Prostate gland (tissue), 2 donors: ENCODE data around the gene CDC42. TPM values are rescaled to one million over a fixed set of nuclear protein-coding genes. Genes with fewer than 3 reads are reported as not detected.

Source experiments
- DNase-seq: peaks from one replicate; pipeline ENCODE4 v3.0.0-alpha.2; 2019; ENCODE audit warnings: low spot score
- H3K27ac ChIP-seq, 2 donors: fragments of 200-600 bp; sonication (generic); 2 replicates each; pipeline ENCODE4 v1.5.1; 2017 to 2019
- H3K27me3 ChIP-seq: fragments of 200-600 bp; sonication (generic); replicated peaks from 2 replicates; pipeline ENCODE4 v1.5.1; 2019; ENCODE audit not compliant: insufficient read depth
- H3K36me3 ChIP-seq, 2 donors: fragments of 200-600 bp; sonication (generic); 1 replicate in 1 of 2; 2 replicates in 1 of 2; pipeline versions ENCODE4 v1.5.1 to v1.8.1; 2017 to 2019
- H3K4me1 ChIP-seq: fragments of 200-600 bp; sonication (generic); replicated peaks from 2 replicates; pipeline ENCODE4 v1.5.1; 2019
- H3K4me3 ChIP-seq, 2 donors: fragments of 200-600 bp; sonication (generic); 2 replicates each; pipeline ENCODE4 v1.5.1; 2017 to 2019
- H3K9me3 ChIP-seq: fragments of 200-600 bp; sonication (generic); 2 replicates; pipeline ENCODE4 v1.5.1; 2017
- POLR2A ChIP-seq: fragments of 450-650 bp; IDR thresholded peaks from one replicate; pipeline ENCODE4 v1.6.1; 2016; ENCODE audit warnings: antibody characterized with exemption, mild to moderate bottlenecking
- POLR2AphosphoS5 ChIP-seq: sonication (generic); formaldehyde crosslinking; IDR thresholded peaks from one replicate; pipeline ENCODE4 v1.6.1; 2017; ENCODE audit warnings: antibody characterized with exemption
- WGBS: methylation state at CpG from one replicate; pipeline ENCODE4 v1.1.5; 2018; 5-methylcytosine and 5-hydroxymethylcytosine counted together
- intact Hi-C: fragments of 100-400 bp; cut with DNase I; formaldehyde crosslinking; loops from one replicate; pipeline ENCODE4 v1.14.2; 2022
- total RNA-seq, 2 donors: library from RNA; depleted of rRNA; stranded (reverse); fragments of >200 nt; gene quantifications; one replicate each; pipeline ENCODE4 v1.1.0, GENCODE V29; 2016
- TF ChIP-seq, protein P1 (sequence below), 4 experiments: fragments of 200-600 bp in 2 of 4; fragments of 450-650 bp in 2 of 4; sonication (generic) in 2 of 4; IDR thresholded peaks; 1 replicate in 3 of 4; 2 replicates in 1 of 4; pipeline ENCODE4 v1.5.1; 2016 to 2019; ENCODE audit warnings: antibody characterized with exemption in 4 of 4, mild to moderate bottlenecking in 2 of 4, moderate library complexity in 2 of 4

CDC42 gene
- total RNA-seq, 2 donors from 2014 or later: 164 to 182 TPM

DNA sequence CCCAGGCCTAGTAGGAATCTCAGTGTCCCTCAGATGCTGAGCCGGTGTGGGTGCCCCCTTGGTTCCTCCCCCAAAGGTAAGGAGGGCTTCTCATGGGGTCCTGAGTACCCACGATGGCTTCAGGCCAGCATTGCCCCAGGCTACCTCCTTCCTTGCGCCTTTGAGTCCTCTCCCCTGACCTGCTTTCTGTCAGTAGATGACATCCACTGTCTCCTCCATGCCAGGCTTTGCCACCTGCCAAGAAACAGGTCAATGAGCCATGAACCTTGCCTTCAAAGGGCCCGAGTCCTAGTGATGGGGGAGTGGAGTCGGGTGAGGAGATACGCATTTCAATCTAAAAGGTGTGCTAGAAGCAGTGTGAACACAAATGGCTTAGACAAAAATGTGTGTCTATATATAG is 74.7 kb downstream of the CDC42 start:
- no peak overlapping the region for H3K4me3 ChIP-seq
- no peaks in the 10 kb centered on the region for H3K27me3 ChIP-seq
- no peaks in the 10 kb centered on the region for H3K36me3 ChIP-seq
- no peaks in the 10 kb centered on the region for H3K9me3 ChIP-seq
- TF ChIP-seq POLR2A (no peak), POLR2AphosphoS5 (no peak)
- TF ChIP-seq, protein P1, sequence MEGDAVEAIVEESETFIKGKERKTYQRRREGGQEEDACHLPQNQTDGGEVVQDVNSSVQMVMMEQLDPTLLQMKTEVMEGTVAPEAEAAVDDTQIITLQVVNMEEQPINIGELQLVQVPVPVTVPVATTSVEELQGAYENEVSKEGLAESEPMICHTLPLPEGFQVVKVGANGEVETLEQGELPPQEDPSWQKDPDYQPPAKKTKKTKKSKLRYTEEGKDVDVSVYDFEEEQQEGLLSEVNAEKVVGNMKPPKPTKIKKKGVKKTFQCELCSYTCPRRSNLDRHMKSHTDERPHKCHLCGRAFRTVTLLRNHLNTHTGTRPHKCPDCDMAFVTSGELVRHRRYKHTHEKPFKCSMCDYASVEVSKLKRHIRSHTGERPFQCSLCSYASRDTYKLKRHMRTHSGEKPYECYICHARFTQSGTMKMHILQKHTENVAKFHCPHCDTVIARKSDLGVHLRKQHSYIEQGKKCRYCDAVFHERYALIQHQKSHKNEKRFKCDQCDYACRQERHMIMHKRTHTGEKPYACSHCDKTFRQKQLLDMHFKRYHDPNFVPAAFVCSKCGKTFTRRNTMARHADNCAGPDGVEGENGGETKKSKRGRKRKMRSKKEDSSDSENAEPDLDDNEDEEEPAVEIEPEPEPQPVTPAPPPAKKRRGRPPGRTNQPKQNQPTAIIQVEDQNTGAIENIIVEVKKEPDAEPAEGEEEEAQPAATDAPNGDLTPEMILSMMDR (IDR thresholded peaks at IDR 0.05): no peak
- intact Hi-C loops: no loop called here
- no peak overlapping the region for H3K27ac ChIP-seq
- no peaks in the 10 kb centered on the region for H3K4me1 ChIP-seq
- DNase-seq: no peak
- WGBS: 90% methylated on average over 6 of the region's 6 CpGs

DNA sequence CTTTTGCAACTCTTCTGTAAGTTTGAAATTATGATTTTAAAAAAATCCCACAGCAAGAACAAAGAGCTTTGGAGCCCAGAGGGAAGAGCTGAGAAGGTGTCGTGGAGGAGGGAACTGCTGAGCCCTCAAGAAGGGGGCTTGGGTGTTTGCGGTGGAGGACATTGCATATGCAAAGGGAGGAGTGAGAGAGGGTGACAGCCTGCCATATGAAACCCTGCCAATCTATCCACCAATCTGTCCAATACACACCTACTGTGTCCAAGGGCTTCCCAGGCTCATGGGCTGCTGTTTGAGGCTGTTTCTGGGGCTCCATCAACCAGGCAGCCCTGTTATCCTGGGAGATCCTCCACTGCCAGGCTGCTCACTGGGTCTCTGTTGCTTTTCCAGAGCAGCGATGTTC is 75.2 kb downstream of the CDC42 start:
- H3K36me3 ChIP-seq: no peaks in the 10 kb centered on the region
- no peaks in the 10 kb centered on the region for H3K9me3 ChIP-seq
- H3K4me1 ChIP-seq: no peaks in the 10 kb centered on the region
- no peak overlapping the region for H3K4me3 ChIP-seq
- no peak for DNase-seq
- H3K27me3 ChIP-seq: no peaks in the 10 kb centered on the region
- no peak overlapping the region for H3K27ac ChIP-seq
- intact Hi-C loops: no loop called here
- TF ChIP-seq, protein P1 (IDR thresholded peaks at IDR 0.05): no peak
- no peak for TF ChIP-seq POLR2A
- no peak for TF ChIP-seq POLR2AphosphoS5
- 89% methylated on average over 3 of the region's 3 CpGs for WGBS

DNA sequence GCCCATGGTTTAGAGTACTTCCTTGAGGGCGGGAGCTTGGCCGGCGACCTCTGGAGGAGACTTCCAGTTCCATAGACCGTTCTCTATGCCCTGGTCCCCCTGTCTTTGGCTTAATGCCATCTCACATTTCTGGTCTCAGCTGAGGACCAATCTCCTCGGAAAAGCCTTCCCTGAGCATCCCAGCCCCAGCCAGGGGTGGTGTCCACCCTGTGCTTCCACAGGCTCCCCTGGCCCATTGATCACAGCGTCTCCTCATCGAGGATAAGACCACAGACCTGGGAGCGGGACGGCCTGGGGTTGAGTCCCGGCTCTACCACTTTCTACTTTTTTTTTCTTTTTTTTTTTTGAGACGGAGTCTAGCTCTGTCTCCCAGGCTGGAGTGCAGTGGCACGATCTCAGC is 75.9 kb downstream of the CDC42 start:
- WGBS: 75% methylated on average over 11 of the region's 12 CpGs
- H3K4me1 ChIP-seq: no peaks in the 10 kb centered on the region
- H3K27me3 ChIP-seq: no peaks in the 10 kb centered on the region
- intact Hi-C loops: no loop called here
- TF ChIP-seq POLR2AphosphoS5: no peak
- no peaks in the 10 kb centered on the region for H3K36me3 ChIP-seq
- no peak overlapping the region for H3K27ac ChIP-seq
- no peaks in the 10 kb centered on the region for H3K9me3 ChIP-seq
- DNase-seq: no peak
- no peak overlapping the region for H3K4me3 ChIP-seq

DNA sequence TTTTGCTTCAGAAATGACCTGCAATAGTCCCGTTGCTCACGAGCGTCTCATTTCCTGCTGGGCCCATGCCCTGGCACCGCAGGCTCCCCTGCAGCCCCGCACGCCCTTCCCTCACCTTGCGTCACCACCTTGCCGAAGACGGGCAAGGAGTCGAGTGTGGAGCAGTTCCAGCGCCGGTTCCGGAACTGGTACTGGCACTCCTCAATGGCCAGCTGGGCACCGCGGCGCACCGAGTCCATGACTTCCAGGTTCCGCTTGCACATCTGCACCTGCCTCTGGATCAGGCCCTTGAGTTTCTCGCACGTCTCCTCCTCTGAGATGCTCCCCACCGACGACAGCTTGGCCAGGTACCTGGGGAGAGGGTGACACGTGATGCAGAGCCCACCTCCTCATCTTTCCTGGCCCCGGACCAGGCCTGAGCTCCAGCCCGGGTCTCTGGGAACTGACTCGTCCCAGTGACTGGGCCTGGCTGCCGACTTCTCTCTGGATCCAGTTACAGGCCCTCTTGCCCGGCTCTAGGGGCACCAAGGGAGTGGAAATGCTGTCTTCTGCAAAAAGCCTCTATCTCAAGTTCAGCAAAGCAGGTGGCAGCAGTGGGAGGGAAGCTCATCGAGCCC is 77.1 kb downstream of the CDC42 start:
- Histone ChIP-seq H3K4me1 (no peaks in the 10 kb centered on the region), H3K36me3 (no peaks in the 10 kb centered on the region), H3K9me3 (no peaks in the 10 kb centered on the region), H3K4me3 (no peak overlapping the region), H3K27me3 (no peaks in the 10 kb centered on the region), H3K27ac (no peak overlapping the region)
- intact Hi-C loops: no loop called here
- DNase-seq: no peak
- WGBS: 90% methylated on average over 28 of the region's 29 CpGs
- TF ChIP-seq POLR2A (no peak), POLR2AphosphoS5 (no peak)
- TF ChIP-seq, protein P1 (IDR thresholded peaks at IDR 0.05): no peak

DNA sequence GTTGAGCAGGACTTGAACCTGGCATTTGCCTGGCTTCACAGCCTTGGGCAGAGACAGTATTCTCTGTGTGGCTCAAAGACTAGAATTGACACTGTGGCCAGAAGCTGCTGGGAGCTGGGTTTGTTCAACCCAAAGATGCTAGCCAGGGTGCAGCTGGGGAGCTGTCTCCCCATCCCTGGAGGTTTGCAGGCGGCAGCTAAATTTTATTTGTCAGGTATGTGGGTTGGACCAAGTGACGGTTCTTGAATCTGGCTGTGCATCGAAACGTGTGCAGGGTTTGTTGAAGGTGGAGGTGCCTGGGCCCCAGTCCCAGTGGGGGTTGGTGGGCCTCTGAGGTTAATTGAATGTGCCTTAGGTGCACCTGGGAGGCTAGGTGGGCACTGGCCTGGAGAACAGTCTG is 78.6 kb downstream of the CDC42 start:
- Histone ChIP-seq H3K4me3 (no peak overlapping the region), H3K27ac (no peak overlapping the region), H3K4me1 (no peaks in the 10 kb centered on the region), H3K9me3 (no peaks in the 10 kb centered on the region), H3K36me3 (no peaks in the 10 kb centered on the region), H3K27me3 (no peaks in the 10 kb centered on the region)
- WGBS: 87% methylated on average over 4 of the region's 4 CpGs
- no peak for DNase-seq
- no peak for TF ChIP-seq POLR2AphosphoS5
- TF ChIP-seq POLR2A: no peak
- TF ChIP-seq, protein P1 (IDR thresholded peaks at IDR 0.05): no peak
- intact Hi-C loops: no loop called here
